SH-SY5Y (cell line): ENCODE measurements around the gene PIK3AP1.

ENCODE experiments used
- GATA2 ChIP-seq: IDR thresholded peaks from 2 replicates; pipeline ENCODE4 v1.6.1; 2011; ENCODE audit warnings: mild to moderate bottlenecking, low read depth, low read length
- GATA3 ChIP-seq: IDR thresholded peaks from 2 replicates; pipeline ENCODE4 v1.6.1; 2011; ENCODE audit warnings: low read depth, mild to moderate bottlenecking, low read length, moderate library complexity

DNA sequence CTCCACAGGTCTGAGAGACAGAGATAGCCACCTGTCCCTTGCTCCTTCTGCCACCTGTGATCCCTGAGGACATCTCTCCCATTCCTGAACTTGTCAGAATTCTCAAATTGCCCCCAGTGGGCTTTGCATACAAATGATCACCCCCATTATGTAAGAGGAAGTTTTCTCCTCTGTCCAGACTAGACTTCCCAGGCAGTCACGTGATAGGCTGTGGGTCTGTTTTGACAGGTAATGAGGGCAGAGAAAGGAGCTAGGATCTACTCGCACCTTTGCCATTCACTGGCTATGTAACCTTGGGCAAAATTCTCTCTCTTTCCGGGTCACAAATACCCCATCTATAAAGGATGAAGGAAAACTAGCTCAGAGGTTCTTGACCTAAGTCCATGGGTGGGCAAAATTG, 112.1 kb downstream of the PIK3AP1 start:
- no peak for TF ChIP-seq GATA2
- no peak for TF ChIP-seq GATA3
